Right cardiac atrium (tissue), 5 donors: Measurements from ENCODE around the gene MRC2. TPM values are rescaled to one million over a fixed set of nuclear protein-coding genes. Genes with fewer than 3 reads are reported as not detected.

Source experiments
- ATAC-seq, 2 donors: fragments of 200-7000 bp; cut with Tn5 transposase; one replicate each; pipeline versions ENCODE4 v1.8.0 to v1.9.1; 2020; ENCODE audit warnings: moderate library complexity in 2 of 2, mild to moderate bottlenecking in 1 of 2
- DNase-seq, 3 donors: peaks; one replicate each; pipeline ENCODE4 v3.0.0-alpha.2; 2020
- H3K27ac ChIP-seq: one replicate; pipeline ENCODE4 v1.5.1; 2013; ENCODE audit warnings: mild to moderate bottlenecking, low read length, control low read depth, moderate library complexity
- H3K27me3 ChIP-seq: one replicate; pipeline ENCODE4 v1.6.1; 2013; ENCODE audit not compliant: control insufficient read depth, insufficient read depth
- H3K4me1 ChIP-seq: one replicate; pipeline ENCODE4 v1.6.1; 2013; ENCODE audit warnings: low read length; ENCODE audit not compliant: control insufficient read depth, insufficient read depth
- H3K4me3 ChIP-seq: one replicate; pipeline ENCODE4 v1.5.1; 2013; ENCODE audit warnings: low read length, control low read depth
- H3K9me3 ChIP-seq: one replicate; pipeline ENCODE4 v1.6.1; 2013; ENCODE audit warnings: low read length; ENCODE audit not compliant: control insufficient read depth
- WGBS: extraction: QIAGEN DNeasy Blood & Tissue Kit; methylation state at CpG from one replicate; pipeline ENCODE4 v1.1.7; 2013; 5-methylcytosine and 5-hydroxymethylcytosine counted together
- intact Hi-C, 4 donors: fragments of 100-400 bp; cut with DNase I; formaldehyde crosslinking; loops; one replicate each; pipeline versions ENCODE4 v1.11.0 to v1.14.0; 2022 to 2023
- polyA plus RNA-seq: library from polyadenylated mRNA; stranded (reverse); fragments of 200-250 nt; gene quantifications from one replicate; pipeline ENCODE4 v1.2.3, GENCODE V29; 2013
- total RNA-seq, 4 donors: library from RNA; stranded (reverse); fragmentation: NEBNext Ultra II Directional; extraction: Animal tissue kit (Norgen Biotek cat#: 25700); gene quantifications; one replicate each; pipeline ENCODE4 v1.2.1, GENCODE V29; 2021
- donor health status: healthy with polysubstance abuse.
- donor health status: DM: no; HTN: yes; CAD: no.
- donor health status: DM: no; HTN: no; CAD: no.
- donor health status: DM: no; HTN: yes; CAD: no; lungs with severe emphysema.
- donor health status: DM: yes; HTN: yes; CAD: no.

The MRC2 gene
- total and polyA plus RNA-seq, 5 donors = 33.7 to 91.9 (median 50.7) TPM

GRCh38 chr17:62666801-62667591 lies 39.5 kb downstream of the MRC2 start:
- Histone ChIP-seq H3K9me3 (no peaks in the 10 kb centered on the region), H3K4me1 (no peaks in the 10 kb centered on the region), H3K27me3 (no peaks in the 10 kb centered on the region), H3K4me3 (no peak overlapping the region), H3K27ac (no peak overlapping the region)
- intact Hi-C loops = no loop called here
- ATAC-seq (no peak), DNase-seq (no peak)
- 91% methylated on average over 40 of the region's 40 CpGs for WGBS

DNA sequence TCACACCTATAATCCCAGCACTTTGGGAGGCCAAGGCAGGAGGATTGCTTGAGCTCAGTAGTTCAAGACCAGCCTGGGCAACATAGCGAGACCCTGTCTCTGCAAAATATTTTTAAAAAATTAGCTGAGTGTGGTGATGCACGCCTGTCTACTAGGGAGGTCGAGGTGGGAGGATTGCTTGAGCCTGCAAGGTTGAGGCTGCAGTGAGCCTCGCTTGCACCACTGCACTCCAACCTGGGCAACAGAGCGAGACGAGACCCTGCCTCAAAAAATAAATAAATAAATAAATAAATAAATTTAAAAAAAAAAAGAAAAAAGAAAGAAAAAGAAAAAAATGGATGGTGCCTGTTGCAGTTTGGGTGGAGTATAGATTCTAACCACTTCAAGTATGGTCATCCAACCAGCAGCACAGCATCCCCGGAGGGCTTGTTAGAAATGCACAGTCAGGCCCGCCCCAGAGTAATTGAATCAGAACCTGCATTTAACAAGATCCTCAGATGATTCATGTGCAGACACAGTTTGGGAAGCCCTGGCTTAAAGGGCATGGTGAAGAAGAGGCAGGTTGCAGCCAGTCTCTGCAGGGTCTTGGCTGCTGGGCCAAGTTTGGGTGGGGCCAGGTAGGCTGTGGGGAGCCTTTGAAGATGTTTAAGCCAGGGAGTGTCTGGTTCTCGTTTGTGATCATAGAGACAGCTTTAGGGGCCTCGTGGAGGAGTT lies 40.8 kb downstream of the MRC2 start:
- ATAC-seq (no peak), DNase-seq (no peak)
- Histone ChIP-seq H3K27ac (no peak overlapping the region), H3K9me3 (no peaks in the 10 kb centered on the region), H3K4me3 (no peak overlapping the region), H3K27me3 (no peaks in the 10 kb centered on the region), H3K4me1 (no peaks in the 10 kb centered on the region)
- intact Hi-C loops = no loop called here
- 82% methylated on average over 10 of the region's 10 CpGs for WGBS

DNA sequence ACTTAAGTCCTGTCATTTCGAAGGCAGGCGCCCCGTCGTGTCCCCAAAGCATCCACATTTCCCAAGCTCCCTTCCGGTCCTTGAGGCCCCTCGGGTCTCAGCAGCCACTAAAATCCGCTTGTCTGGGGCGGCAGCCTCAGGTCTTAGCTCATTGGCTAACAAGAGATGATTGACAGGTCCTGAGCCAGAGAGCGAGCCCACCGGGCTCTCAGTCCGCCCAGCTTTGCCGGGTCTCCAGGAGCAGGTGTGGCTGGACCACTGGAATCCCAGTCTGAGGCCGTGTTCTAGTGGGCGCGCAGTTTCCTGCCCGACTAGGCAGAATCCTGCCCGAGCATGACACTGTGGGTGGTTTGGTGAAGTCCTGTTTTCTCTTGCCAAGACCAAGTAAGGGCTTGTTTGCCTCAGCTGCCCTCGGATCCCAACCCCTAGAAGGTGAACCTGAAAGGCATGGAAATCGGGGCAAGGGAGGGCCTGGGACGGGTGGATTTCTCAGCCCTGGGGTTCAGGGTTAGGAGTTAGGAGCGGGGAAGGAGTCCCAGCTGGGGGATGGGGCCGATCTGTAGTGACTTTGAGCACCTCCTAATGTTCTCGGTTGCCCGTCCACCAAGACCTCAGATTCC lies 42.8 kb downstream of the MRC2 start:
- Histone ChIP-seq H3K4me3 (no peak overlapping the region), H3K9me3 (no peaks in the 10 kb centered on the region), H3K27me3 (no peaks in the 10 kb centered on the region), H3K4me1 (no peaks in the 10 kb centered on the region), H3K27ac (no peak overlapping the region)
- 74% methylated on average over 24 of the region's 24 CpGs for WGBS
- DNase-seq = no peak
- ATAC-seq = no peak
- intact Hi-C loops = loop anchor here in 1 of 4 donors (10.0 kb wide), 1 partner anchor 734 kb away; no protein-coding TSS in a partner anchor

DNA sequence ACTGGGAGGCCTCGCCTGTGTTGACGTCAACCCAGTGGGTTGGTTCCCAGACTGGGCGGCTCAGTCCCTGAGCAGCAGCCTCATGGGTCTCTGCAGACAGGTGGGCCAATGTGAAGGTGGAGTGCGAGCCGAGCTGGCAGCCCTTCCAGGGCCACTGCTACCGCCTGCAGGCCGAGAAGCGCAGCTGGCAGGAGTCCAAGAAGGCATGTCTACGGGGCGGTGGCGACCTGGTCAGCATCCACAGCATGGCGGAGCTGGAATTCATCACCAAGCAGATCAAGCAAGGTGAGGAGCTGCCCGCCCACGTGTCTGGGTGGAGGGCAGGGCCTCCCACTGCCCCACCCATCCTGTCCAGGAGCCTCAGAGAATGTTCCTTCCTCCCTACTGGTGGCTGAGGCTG lies 44.1 kb downstream of the MRC2 start:
- Histone ChIP-seq H3K27ac (no peak overlapping the region), H3K27me3 (no peaks in the 10 kb centered on the region), H3K4me1 (no peaks in the 10 kb centered on the region), H3K9me3 (no peaks in the 10 kb centered on the region), H3K4me3 (no peak overlapping the region)
- ATAC-seq (peak in 1 of 2 donors; percentile 5), DNase-seq (peak in 1 of 3 donors; percentile 73)
- WGBS = 70% methylated on average over 14 of the region's 14 CpGs
- intact Hi-C loops = loop anchor here in 1 of 4 donors (10.0 kb wide), 1 partner anchor 733 kb away; no protein-coding TSS in a partner anchor

DNA sequence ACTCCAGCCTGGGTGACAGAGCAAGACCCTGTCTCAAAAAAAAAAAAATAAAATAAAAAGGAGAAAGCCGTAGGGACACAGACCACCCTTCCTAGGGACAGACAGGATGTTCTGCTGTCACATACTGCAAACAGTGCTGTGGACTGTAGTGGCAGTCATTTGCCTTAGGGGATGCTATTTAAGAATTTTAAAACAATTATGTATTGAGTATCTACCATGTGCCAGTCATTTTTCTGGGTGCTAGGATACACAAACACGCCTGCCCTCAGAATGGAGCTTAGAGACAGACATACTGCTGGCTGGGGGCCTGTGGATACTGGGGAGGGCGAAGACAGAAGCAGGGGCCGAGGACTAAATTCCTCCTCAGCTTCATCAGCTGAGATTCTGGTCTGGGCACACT lies 45.5 kb downstream of the MRC2 start:
- ATAC-seq (no peak), DNase-seq (no peak)
- intact Hi-C loops = loop anchor here in 1 of 4 donors (10.0 kb wide), 1 partner anchor 732 kb away; no protein-coding TSS in a partner anchor
- Histone ChIP-seq H3K27ac (no peak overlapping the region), H3K9me3 (no peaks in the 10 kb centered on the region), H3K4me1 (no peaks in the 10 kb centered on the region), H3K27me3 (no peaks in the 10 kb centered on the region), H3K4me3 (no peak overlapping the region)
- WGBS = 90% methylated on average over 4 of the region's 4 CpGs

- Histone ChIP-seq H3K27ac (no peak overlapping the region), H3K27me3 (no peaks in the 10 kb centered on the region), H3K4me1 (no peaks in the 10 kb centered on the region), H3K9me3 (no peaks in the 10 kb centered on the region), H3K4me3 (no peak overlapping the region)
- DNase-seq = no peak
- ATAC-seq = no peak
- intact Hi-C loops = loop anchor here in 1 of 4 donors (10.0 kb wide), 1 partner anchor 731 kb away; no protein-coding TSS in a partner anchor
- WGBS = 92% methylated on average over 20 of the region's 20 CpGs
Measured at GRCh38 chr17:62673614-62674362, 46.3 kb downstream of the MRC2 start.

- Histone ChIP-seq H3K4me1 (no peaks in the 10 kb centered on the region), H3K4me3 (no peak overlapping the region), H3K9me3 (no peaks in the 10 kb centered on the region), H3K27ac (no peak overlapping the region), H3K27me3 (no peaks in the 10 kb centered on the region)
- ATAC-seq (no peak), DNase-seq (no peak)
- intact Hi-C loops = loop anchor here in 1 of 4 donors (10.0 kb wide), 1 partner anchor 730 kb away; no protein-coding TSS in a partner anchor
- 69% methylated on average over 6 of the region's 6 CpGs for WGBS
Measured at GRCh38 chr17:62674363-62674739, 46.9 kb downstream of the MRC2 start.

DNA sequence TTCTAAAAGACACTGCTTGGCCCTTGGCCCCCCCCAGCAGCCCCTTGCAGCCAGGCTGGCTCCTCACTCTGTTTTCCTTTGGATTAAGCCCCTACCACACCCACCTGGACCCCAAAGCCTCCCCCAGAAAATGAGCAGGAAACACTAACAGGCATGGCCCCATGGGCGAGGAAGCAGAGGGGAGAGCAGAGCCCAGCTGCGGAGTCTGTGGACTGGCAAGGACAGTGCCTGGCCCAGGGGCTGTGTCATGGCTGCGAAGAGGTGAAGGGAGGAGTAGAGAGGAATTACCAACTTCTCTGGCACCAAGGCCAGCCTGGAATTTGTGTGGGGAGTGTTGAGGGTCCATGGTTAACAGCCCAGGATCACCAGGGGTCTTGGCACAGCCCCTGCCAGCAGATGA lies 47.4 kb downstream of the MRC2 start:
- Histone ChIP-seq H3K4me3 (no peak overlapping the region), H3K9me3 (no peaks in the 10 kb centered on the region), H3K27ac (no peak overlapping the region), H3K4me1 (no peaks in the 10 kb centered on the region), H3K27me3 (no peaks in the 10 kb centered on the region)
- ATAC-seq = no peak
- DNase-seq = peak in 2 of 3 donors; percentile 35 to 47
- 83% methylated on average over 3 of the region's 3 CpGs for WGBS
- intact Hi-C loops = loop anchor here in 1 of 4 donors (10.0 kb wide), 1 partner anchor 730 kb away; no protein-coding TSS in a partner anchor

GRCh38 chr17:62675260-62675659 lies 47.8 kb downstream of the MRC2 start:
- Histone ChIP-seq H3K27me3 (no peaks in the 10 kb centered on the region), H3K27ac (no peak overlapping the region), H3K4me3 (no peak overlapping the region), H3K9me3 (no peaks in the 10 kb centered on the region), H3K4me1 (no peaks in the 10 kb centered on the region)
- peak; percentile 66 to 88 (median 77) for DNase-seq
- intact Hi-C loops = loop anchor here in 1 of 4 donors (10.0 kb wide), 1 partner anchor 730 kb away; no protein-coding TSS in a partner anchor
- peak; percentile 15 to 20 for ATAC-seq
- WGBS = 52% methylated on average over 12 of the region's 12 CpGs

DNA sequence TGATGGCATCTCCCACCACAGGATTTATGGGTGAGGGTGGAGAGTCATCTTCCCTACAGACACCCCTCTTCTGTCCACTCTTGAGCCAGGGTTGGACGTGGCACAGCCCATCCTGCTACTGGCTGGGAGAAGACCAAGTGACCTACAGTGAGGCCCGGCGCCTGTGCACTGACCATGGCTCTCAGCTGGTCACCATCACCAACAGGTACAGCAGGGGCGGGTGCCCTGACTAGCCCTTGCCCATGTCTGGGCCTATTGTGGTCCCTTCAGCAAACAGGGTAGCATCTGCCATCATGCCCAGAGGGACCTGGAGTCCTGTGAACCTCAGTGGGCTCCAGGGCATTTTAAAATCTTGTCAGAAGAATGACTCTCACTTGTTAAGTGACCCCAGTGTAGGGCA lies 48.2 kb downstream of the MRC2 start:
- DNase-seq = peak in 2 of 3 donors; percentile 39 to 42
- 87% methylated on average over 4 of the region's 4 CpGs for WGBS
- no peak overlapping the region for H3K27ac ChIP-seq
- ATAC-seq = no peak
- intact Hi-C loops = loop anchor here in 1 of 4 donors (10.0 kb wide), 1 partner anchor 729 kb away; no protein-coding TSS in a partner anchor
- no peaks in the 10 kb centered on the region for H3K9me3 ChIP-seq
- no peaks in the 10 kb centered on the region for H3K4me1 ChIP-seq
- no peaks in the 10 kb centered on the region for H3K27me3 ChIP-seq
- H3K4me3 ChIP-seq = no peak overlapping the region
